GM12875 (cell line): ENCODE results near the gene OR4K15.

Source experiments
- H3K4me3 ChIP-seq: one replicate; pipeline ENCODE4 v1.5.1; 2011; ENCODE audit warnings: low read depth, low read length, control low read depth
- TF ChIP-seq, protein P1 (sequence below): IDR thresholded peaks from 2 replicates; pipeline ENCODE4 v1.5.1; 2011; ENCODE audit warnings: low read depth, mild to moderate bottlenecking, control low read depth, inconsistent platforms, low read length, moderate library complexity, borderline replicate concordance; ENCODE audit not compliant: insufficient read depth

Gene OR4K15

GRCh38 chr14:19993438-19993837 lies 18.0 kb downstream of the OR4K15 start:
- H3K4me3 ChIP-seq = no peak overlapping the region
- TF ChIP-seq, protein P1, sequence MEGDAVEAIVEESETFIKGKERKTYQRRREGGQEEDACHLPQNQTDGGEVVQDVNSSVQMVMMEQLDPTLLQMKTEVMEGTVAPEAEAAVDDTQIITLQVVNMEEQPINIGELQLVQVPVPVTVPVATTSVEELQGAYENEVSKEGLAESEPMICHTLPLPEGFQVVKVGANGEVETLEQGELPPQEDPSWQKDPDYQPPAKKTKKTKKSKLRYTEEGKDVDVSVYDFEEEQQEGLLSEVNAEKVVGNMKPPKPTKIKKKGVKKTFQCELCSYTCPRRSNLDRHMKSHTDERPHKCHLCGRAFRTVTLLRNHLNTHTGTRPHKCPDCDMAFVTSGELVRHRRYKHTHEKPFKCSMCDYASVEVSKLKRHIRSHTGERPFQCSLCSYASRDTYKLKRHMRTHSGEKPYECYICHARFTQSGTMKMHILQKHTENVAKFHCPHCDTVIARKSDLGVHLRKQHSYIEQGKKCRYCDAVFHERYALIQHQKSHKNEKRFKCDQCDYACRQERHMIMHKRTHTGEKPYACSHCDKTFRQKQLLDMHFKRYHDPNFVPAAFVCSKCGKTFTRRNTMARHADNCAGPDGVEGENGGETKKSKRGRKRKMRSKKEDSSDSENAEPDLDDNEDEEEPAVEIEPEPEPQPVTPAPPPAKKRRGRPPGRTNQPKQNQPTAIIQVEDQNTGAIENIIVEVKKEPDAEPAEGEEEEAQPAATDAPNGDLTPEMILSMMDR = no peak

- TF ChIP-seq, protein P1 = no peak
- H3K4me3 ChIP-seq = no peak within 1 kb of the TSS
These were observed 26.5 kb downstream of the OR4K15 start, which contains the start of gene OR4Q2 for GRCh38 chr14:20001863-20002262. TSS of gene OR4Q2 (plus strand) at chr14:20002163.

DNA sequence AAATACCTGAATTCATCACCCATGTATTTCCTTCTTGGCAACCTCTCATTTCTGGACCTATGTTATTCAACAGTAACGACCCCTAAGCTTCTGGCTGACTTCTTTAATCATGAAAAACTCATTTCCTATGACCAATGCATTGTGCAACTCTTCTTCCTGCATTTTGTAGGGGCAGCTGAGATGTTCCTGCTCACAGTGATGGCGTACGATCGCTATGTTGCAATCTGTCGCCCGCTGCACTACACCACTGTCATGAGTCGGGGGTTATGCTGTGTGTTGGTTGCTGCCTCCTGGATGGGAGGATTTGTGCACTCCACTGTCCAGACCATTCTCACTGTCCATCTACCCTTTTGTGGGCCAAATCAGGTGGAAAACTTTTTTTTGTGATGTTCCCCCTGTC lies 26.9 kb downstream of the OR4K15 start:
- no peak overlapping the region for H3K4me3 ChIP-seq
- TF ChIP-seq, protein P1 = no peak

- H3K4me3 ChIP-seq = no peak overlapping the region
- TF ChIP-seq, protein P1 = no peak
These were observed 32.8 kb downstream of the OR4K15 start for GRCh38 chr14:20008156-20008555.

GRCh38 chr14:20019257-20019865 lies 44.0 kb downstream of the OR4K15 start, which contains the start of gene OR4K14:
TSS of gene OR4K14 (minus strand) at chr14:20019307. CDS start at chr14:20015193, 4,114 bp downstream.
- no peak within 1 kb of the TSS for H3K4me3 ChIP-seq
- TF ChIP-seq, protein P1 = no peak
